ENCODE results near the gene CYTH2.
"Not testable (repeated sequence)": the region's sequence is repeated elsewhere in the genome, so short reads cannot be mapped to it uniquely, and the experiment has no call there.

CYTH2 gene

DNA sequence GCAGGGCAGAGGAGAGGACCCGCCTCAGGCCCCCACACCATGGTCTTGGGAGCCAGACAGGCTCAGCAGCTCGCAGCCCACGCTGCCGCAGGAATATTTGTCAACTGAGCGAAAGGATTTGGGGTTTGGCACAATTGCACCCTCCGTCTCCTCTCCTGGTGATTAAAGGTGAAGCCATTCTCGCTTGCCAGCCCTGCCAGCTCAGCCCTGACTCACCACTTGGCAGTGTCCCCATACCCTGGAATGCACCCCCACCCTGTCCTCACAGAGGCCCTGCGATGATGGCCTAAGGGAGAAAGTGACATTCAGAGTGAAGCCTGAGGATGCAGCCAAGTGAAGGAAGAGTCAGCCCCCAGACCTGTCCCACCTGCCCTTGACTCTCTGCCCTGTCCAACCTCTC lies 18.8 kb downstream of the CYTH2 start:
- no peak overlapping the region for H3K9ac ChIP-seq (ENCODE audit: low read length)
- H3K79me2 ChIP-seq (ENCODE audit: low read length), result no peaks in the 10 kb centered on the region
- no peak overlapping the region for H3K4me3 ChIP-seq (ENCODE audit: low read length)
- no peaks in the 10 kb centered on the region for H4K20me1 ChIP-seq (ENCODE audit: insufficient read depth, low read length)
- H2AFZ ChIP-seq (ENCODE audit: low read depth, low read length), result no peak overlapping the region
- H3K27ac ChIP-seq (ENCODE audit: low read length), result no peak overlapping the region
- no peak overlapping the region for H3K4me2 ChIP-seq (ENCODE audit: low read length)
- TF ChIP-seq CTCF (IDR thresholded peaks at IDR 0.05; ENCODE audit: low read depth, low read length) (no peak), EZH2phosphoT487 (IDR thresholded peaks at IDR 0.05; ENCODE audit: low read depth) (no peak)
- no peaks in the 10 kb centered on the region for H3K9me3 ChIP-seq (ENCODE audit: insufficient read depth, low read length)
- H3K4me1 ChIP-seq (ENCODE audit: low read length), result peaks cover 24% of the 10 kb centered on the region
- H3K27me3 ChIP-seq (ENCODE audit: low read depth, low read length), result no peaks in the 10 kb centered on the region
- H3K36me3 ChIP-seq (replicated peaks; ENCODE audit: low read depth, low read length), result no peaks in the 10 kb centered on the region

DNA sequence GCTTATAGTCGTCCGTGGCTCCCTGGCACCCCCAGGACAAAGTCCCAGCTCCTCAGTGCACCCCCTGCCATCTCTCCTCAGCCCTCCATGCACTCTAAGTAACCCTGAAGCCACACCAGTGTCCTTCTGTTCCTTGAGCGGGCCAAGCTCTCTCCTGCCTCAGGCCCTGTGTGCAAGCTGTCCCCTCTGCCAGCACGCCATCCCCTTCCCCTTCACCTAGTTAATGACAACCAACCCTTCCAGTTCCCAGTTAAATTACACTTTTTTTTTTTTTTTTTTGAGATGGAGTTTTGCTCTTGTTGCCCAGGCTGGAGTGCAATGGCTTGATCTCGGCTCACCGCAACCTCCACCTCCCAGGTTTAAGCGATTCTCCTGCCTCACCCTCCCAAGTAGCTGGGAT lies 19.3 kb downstream of the CYTH2 start:
- not testable (repeated sequence) for H3K79me2 ChIP-seq (ENCODE audit: low read length); H3K36me3 ChIP-seq (replicated peaks; ENCODE audit: low read depth, low read length); H3K27me3 ChIP-seq (ENCODE audit: low read depth, low read length); H2AFZ ChIP-seq (ENCODE audit: low read depth, low read length); H3K4me3 ChIP-seq (ENCODE audit: low read length); H4K20me1 ChIP-seq (ENCODE audit: insufficient read depth, low read length); H3K9ac ChIP-seq (ENCODE audit: low read length); H3K4me2 ChIP-seq (ENCODE audit: low read length); H3K9me3 ChIP-seq (ENCODE audit: insufficient read depth, low read length); H3K27ac ChIP-seq (ENCODE audit: low read length)
- peaks cover 25% of the 10 kb centered on the region for H3K4me1 ChIP-seq (ENCODE audit: low read length)

DNA sequence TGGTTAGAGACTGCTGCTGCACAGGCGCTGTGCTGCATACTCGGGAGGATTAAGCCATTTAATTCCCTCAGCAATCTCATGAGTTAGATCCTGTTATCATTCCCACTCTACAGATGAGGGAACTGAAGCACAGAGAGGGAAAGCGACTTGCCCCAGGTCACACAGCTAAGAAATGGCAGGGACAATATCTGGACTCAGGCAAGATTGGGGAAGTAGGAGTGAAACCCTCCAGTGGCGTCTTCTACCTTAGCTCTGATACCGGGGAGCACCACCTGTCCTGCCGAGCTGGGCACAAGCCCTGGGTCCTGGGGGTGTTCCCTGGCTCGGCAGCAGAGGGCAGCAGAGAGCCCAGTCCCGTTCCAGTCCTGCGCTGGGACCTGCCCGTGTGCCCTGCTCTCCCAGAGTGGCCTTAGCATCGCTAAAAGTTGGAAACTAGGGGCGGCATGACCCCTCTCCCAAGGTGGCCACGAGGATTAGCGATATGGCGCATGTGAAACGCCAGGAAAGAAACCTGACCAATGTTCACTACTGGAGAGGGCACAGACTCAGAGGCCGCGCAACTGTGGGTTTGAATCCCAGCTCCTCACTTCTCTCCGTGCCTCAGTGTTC lies 20.5 kb downstream of the CYTH2 start:
- peak overlapping the region; percentile 69; the same call in 1 of the 2 replicates for H3K4me3 ChIP-seq (ENCODE audit: low read length)
- H2AFZ ChIP-seq (ENCODE audit: low read depth, low read length), result no peak overlapping the region
- no peaks in the 10 kb centered on the region for H3K36me3 ChIP-seq (replicated peaks; ENCODE audit: low read depth, low read length)
- H4K20me1 ChIP-seq (ENCODE audit: insufficient read depth, low read length), result no peaks in the 10 kb centered on the region
- no peaks in the 10 kb centered on the region for H3K9me3 ChIP-seq (ENCODE audit: insufficient read depth, low read length)
- no peak overlapping the region for H3K27ac ChIP-seq (ENCODE audit: low read length)
- no peak overlapping the region for H3K9ac ChIP-seq (ENCODE audit: low read length)
- no peaks in the 10 kb centered on the region for H3K79me2 ChIP-seq (ENCODE audit: low read length)
- peak overlapping the region; percentile 81 for H3K4me2 ChIP-seq (ENCODE audit: low read length)
- no peaks in the 10 kb centered on the region for H3K27me3 ChIP-seq (ENCODE audit: low read depth, low read length)
- TF ChIP-seq EZH2phosphoT487 (IDR thresholded peaks at IDR 0.05; ENCODE audit: low read depth), result no peak
- peak; percentile 92 for TF ChIP-seq CTCF (IDR thresholded peaks at IDR 0.05; ENCODE audit: low read depth, low read length)
- peaks cover 25% of the 10 kb centered on the region for H3K4me1 ChIP-seq (ENCODE audit: low read length)

- Histone ChIP-seq H3K9me3 (ENCODE audit: insufficient read depth, low read length) (no peaks in the 10 kb centered on the region), H3K79me2 (ENCODE audit: low read length) (no peaks in the 10 kb centered on the region), H3K9ac (ENCODE audit: low read length) (peak overlapping the region; percentile 36; the same call in 1 of the 2 replicates), H3K27me3 (ENCODE audit: low read depth, low read length) (peaks cover 4% of the 10 kb centered on the region; the same call in 1 of the 2 replicates), H3K36me3 (replicated peaks; ENCODE audit: low read depth, low read length) (no peaks in the 10 kb centered on the region), H4K20me1 (ENCODE audit: insufficient read depth, low read length) (no peaks in the 10 kb centered on the region), H3K4me3 (ENCODE audit: low read length) (peak overlapping the region; percentile 69), H2AFZ (ENCODE audit: low read depth, low read length) (peak overlapping the region; percentile 20; the same call in 1 of the 2 replicates), H3K27ac (ENCODE audit: low read length) (peak overlapping the region; percentile 7; the same call in 1 of the 2 replicates), H3K4me1 (ENCODE audit: low read length) (peaks cover 25% of the 10 kb centered on the region), H3K4me2 (ENCODE audit: low read length) (peak overlapping the region; percentile 81)
- TF ChIP-seq EZH2phosphoT487 (IDR thresholded peaks at IDR 0.05; ENCODE audit: low read depth), result no peak
- no peak for TF ChIP-seq CTCF (IDR thresholded peaks at IDR 0.05; ENCODE audit: low read depth, low read length)
Observed at GRCh38 chr19:48490981-48491792, 22.0 kb downstream of the CYTH2 start.
